Activated CD8-positive, alpha-beta memory T cell treated with anti-CD3 and anti-CD28 coated beads for 4 hours (primary cell): ENCODE data around the gene FOXF1.

Source experiments
- DNase-seq, 2 donors: peaks; one replicate each; pipeline ENCODE4 v3.0.0-alpha.2; 2020; ENCODE audit warnings: low read depth in 2 of 2

Gene FOXF1

DNA sequence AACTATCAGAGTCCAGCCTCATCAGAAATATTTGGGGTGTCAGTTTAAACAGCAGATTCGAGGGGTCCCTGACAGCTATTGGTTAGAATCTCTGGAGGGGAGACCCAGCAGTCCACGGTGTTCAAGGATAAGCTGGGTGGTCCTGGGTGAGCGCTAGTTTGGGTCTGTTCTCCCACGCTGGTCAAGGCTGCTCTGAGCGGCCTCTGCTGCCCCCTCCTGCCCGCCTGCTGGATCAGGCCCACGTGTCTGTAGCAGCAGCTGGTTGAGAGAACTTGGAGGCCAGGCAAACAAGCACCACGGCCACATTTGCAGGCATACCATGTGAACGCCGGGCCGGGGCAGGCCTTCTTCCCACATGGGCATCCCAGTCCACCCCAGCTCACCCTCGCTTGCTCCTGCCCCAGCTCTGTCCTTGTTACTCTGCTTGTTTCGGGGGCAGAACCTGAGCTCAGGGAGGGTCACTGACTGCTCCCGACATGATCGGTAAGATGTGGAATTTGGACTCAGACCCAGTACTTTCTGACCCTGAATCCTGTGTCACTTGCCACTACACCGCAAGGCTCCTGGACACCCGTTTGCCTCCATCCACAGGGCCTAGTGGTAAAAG lies 7.4 kb downstream of the FOXF1 start:
- no peak for DNase-seq

GRCh38 chr16:86519007-86519648 lies 8.8 kb downstream of the FOXF1 start:
- DNase-seq, result no peak

- DNase-seq, result peak; percentile 21 to 31
These were observed 9.5 kb downstream of the FOXF1 start for GRCh38 chr16:86519649-86520316.

DNA sequence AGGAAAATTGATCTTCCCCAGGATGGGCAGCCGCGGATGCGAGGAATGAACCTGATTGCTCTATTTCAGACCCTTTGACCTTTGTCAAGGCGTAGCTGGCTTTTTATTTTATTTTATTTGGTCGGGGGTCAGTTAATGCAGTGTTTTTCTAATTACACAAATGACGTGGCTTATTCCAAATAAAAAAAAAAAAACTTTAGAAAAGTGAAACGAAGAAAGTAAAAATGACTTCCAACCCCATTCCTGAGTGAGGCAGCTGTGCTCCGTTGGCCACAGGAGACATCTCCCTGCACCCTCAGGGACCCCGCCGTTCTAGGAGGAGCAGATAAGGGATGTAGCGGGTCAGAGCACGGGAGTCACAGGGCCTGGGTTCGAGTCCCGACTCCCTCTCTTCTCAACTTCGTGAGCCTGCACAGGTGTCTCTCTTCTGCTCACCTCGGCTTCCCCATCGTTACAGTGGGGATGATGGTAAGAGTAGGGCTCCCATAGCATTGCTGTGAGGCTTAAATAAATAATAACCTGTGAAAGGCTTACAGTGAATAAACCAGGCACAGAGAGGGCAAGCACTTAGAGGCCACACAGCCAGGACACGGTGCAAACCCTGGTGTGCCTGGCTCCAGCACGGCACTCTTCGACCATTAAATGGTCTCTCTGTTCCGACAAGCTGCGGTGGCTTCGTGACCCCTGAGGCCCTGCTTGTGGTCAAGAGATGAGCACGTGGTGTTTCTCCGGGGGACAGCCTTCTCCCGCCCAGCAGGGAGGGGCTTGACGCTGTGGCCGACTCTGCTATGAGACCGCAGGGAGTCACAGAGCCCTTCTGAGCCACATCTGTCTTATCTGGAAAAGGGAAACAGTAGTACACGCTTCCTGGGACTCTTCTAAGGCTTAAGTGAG lies 10.2 kb downstream of the FOXF1 start:
- DNase-seq, result no peak

- no peak for DNase-seq
These were observed 11.2 kb downstream of the FOXF1 start for GRCh38 chr16:86521236-86522197.

- DNase-seq, result no peak
These were observed 12.3 kb downstream of the FOXF1 start for GRCh38 chr16:86522634-86523033.

DNA sequence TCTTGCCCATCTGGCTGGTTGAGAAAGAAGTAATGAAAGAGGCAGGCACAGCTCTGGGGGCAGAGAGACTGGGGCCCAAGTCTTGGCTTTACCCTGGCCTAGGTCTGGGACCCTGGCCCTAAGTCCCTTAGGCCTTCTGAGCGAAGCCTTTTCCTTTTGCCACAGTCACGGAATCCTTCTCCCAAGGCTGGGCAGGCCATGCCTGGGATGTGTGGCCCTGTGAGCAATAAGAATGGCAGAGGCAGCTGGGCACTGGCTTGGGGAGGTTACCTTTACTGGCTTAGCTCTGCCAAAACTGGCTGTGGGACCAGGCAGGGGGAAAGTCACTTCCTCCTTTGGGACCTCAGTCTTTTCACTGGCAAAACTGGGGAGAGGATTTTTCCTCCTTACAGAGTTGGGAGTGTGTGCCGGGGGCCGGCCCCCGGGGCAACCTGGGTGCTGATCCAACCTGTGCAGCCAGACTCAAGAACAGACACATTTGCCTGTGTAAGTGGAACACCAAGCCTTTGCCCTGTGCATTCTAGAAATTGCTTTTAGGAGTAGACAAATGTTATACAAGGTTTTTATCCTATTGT lies 12.9 kb downstream of the FOXF1 start:
- no peak for DNase-seq

DNA sequence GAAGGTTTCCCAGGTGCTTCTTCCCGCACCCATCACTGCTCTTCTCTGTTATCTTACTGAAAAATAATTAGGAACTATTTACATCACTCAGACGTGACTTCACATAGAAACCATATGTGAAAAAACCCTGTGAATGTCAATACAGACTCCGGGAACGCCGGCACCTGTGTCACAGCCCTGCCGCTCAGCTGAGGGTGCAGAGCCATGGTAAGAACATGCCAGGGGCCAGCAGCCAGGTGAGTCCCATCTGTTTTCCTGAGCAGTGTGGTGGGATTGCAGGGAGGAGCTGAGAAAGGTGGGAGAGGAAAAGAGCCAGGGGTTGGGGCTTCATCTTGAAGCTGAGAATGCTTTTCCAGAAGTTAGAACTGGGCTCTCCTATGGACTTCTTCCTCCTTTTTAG lies 13.7 kb downstream of the FOXF1 start:
- DNase-seq, result no peak

DNA sequence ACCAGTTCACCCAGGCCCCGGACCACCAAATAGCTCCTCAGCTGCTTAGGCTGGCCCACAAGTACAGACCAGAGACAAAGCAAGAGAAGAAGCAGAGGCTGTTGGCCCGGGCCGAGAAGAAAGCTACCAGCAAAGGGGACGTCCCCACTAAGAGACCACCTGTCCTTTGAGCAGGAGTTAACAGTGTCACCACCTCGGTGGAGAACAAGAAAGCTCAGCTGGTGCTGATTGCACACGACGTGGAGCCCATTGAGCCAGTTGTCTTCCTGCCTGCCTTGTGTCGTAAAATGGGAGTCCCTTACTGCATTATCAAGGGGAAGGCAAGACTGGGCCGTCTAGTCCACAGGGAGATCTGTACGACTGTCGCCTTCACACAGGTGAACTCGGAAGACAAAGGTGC lies 15.4 kb downstream of the FOXF1 start:
- DNase-seq, result no peak

GRCh38 chr16:86527366-86527765 lies 17.0 kb downstream of the FOXF1 start:
- no peak for DNase-seq

DNA sequence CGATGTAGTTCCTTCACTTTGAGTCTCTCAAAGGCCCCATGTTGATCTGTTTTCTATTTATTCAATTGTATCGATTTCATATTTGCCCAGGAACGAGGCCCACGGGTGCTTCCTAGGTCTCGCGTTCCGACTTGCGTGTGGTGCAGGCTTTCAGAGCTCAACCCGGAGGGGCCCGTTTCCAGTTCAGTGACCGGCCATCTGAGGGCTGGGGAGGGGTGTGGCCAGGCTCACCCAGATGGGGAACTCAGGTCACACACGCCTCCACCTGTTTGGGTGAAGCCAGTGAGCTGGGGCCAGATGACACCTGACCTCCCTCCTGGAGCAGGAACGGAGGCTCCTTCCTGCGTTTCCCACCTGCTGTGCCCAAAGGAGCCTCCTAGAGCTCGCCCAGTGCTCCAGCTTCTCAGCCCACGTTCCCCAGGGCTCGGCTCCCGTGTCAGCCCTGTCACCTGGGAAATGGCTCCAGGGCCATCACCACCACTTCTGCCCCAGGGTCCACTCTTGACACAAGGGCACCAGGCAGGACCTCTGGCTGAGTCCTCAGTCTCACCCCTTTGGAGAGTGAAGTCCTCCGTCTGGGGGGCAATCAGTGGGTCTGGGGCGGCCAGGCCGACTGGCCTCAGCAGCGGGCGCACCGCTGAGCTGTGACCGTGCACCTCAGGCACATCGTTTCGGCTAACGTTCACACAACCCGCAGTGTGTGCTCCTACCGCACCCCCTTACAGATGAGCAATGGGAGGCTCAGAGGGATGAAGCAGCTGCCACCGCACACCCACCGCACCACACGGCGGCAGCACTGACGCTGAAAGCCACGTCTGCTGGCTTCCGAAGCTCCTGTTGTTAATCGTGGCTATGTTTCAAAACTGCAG lies 18.0 kb downstream of the FOXF1 start:
- no peak for DNase-seq

GRCh38 chr16:86529160-86529559 lies 18.8 kb downstream of the FOXF1 start:
- no peak for DNase-seq

DNA sequence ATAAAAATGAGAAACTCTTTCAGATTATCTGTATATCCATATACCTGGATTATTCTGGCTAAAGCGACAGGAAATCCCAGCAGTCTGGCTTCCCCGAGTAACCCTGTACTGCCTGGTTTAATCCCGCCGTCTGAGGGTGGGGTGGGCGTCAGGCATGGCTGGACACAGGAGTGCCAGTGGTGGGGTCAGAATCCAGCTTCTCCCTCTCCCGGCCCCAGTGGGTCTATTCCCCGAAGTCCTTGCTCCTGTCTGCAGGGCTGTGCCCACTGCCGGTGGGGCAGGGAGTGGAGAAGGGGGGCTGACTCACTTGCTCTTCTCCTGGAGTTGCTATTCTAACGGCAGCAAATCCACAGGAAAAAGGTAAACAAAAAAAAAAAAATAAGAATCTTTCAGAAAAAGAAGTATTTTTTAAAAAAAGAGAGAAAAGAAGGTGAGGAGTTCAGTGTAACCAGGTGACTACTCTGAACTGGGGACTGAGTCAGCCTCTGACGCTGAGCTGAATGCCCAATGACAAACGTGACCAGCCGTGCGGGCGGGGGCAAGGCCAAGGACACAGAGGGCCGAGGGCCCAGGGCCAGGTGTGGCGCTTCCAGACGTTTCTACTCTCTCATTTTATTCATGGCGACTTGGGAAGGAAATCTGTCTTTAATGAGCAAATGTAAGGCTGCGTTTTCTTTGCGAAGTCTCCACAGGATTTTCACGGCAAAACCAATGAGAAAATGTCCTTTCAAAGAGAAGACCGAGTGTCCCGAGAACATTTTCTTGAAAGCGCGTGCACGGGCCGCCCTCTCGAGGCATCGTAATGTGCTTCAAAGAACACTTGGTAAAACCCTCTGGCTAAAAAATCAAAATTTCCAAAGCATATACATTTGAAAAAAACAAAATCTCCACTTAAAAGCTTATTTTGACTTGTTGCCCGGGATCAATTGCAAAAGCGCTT lies 20.2 kb downstream of the FOXF1 start:
- DNase-seq, result no peak

DNA sequence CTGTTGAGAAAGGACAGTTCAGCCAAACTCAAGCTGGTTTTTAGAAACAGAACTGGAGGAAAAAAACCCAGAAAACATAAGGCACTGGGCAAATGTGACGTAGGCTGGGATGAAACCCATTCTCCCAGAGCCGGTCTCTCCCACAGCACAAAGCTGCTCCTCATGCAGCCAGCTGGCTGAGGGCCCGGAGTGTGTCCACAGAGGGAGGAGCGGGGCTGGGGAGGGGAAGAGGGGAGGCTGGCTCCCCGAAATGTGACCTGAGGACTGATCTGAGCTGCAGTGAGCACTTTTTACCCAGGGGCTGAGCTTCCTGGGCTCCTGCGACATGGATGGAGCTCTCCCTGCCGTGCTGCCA lies 20.8 kb downstream of the FOXF1 start:
- no peak for DNase-seq

- no peak for DNase-seq
These were observed 21.6 kb downstream of the FOXF1 start for GRCh38 chr16:86531641-86532525.

DNA sequence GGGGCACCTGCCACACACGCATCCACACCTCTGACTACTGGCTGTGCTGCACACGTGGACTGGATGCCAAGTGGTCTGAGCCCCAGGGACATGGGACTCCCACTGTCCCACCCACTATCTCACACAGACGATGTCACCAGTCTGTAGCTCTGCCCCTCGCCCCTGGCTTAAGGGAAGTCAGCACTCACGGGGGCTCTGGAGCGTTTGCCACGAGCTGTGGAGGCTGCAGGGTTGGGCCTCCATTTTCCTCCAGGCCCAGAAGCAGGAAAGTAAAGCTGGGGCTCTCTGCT lies 22.1 kb downstream of the FOXF1 start:
- DNase-seq, result no peak

DNA sequence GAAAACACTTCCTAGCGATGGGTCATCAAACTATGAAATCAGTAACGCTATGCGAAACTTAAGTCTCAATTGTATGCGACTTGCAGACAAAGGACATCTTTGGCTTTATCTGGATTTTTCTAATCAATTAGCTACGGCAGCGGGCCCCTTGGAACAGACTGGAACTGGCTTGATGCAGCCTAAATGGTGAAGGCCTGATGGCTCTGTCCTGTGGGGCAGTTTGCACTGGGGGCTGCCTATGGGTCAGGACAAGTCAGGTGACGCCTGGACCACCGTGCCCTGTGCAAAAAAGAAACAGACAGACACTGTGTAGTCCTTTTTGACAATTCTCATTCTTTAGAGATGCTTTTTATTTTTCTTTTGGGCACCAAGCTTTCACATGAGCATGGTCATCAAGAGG lies 22.7 kb downstream of the FOXF1 start:
- DNase-seq, result no peak

DNA sequence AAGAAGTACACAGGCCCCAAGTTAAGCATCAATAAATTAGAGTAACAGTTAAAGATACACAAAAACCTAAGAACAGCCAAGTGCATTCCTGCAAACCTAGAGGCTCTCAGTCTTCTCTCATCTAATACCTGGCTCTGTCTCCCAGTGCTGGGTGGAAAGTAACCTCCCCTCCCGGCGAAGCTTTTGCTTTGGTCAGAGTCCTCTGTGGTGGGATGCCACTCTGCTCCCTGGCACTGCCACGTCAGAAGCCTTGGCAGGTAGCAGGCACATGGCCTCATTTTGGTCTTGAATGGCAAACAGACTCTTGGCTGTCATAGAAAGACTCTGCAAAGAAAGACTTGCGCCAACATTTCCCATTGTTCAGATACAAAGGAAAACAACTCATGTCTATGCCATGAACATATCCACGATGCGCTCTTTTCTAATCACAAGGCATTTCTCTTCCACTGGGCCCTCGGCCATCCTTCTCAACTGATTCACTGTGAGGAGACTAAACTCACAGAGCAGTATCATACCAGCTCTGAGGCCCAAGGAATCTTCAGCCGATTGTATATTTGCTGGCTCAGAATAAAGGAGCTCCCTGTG lies 23.5 kb downstream of the FOXF1 start:
- no peak for DNase-seq
